Kidney (tissue), 14 donors: Measurements from ENCODE around the gene TRIM63. TPM values are rescaled to one million over a fixed set of nuclear protein-coding genes. Genes with fewer than 3 reads are reported as not detected.

Source experiments
- DNase-seq, 5 donors: peaks; one replicate each; pipeline ENCODE4 v3.0.0-alpha.2; 2013 to 2020
- FAIRE-seq: peaks from 2 replicates; lab custom pipeline; 2012; peaks lifted over from hg19 to GRCh38; lab: Jason Lieb, UNC
- H3K27ac ChIP-seq, 2 donors: one replicate each; pipeline ENCODE4 v1.7.0; 2013; ENCODE audit warnings: low read depth in 2 of 2, low read length in 2 of 2, inconsistent platforms in 1 of 2
- H3K27me3 ChIP-seq: one replicate; pipeline ENCODE4 v1.7.1; 2013; ENCODE audit warnings: low read length, inconsistent platforms; ENCODE audit not compliant: control insufficient read depth, insufficient read depth
- H3K36me3 ChIP-seq, 3 donors: one replicate each; pipeline versions ENCODE4 v1.7.0 to v1.7.1; 2013; ENCODE audit warnings: low read length in 3 of 3, control low read depth in 1 of 3, inconsistent platforms in 1 of 3; ENCODE audit not compliant: insufficient read depth in 3 of 3, control insufficient read depth in 2 of 3
- H3K4me1 ChIP-seq, 3 donors: one replicate each; pipeline versions ENCODE4 v1.7.0 to v1.7.1; 2013; ENCODE audit warnings: low read length in 3 of 3, inconsistent platforms in 1 of 3, low read depth in 1 of 3; ENCODE audit not compliant: control insufficient read depth in 2 of 3, insufficient read depth in 2 of 3
- H3K4me3 ChIP-seq, 3 donors: one replicate each; pipeline versions ENCODE4 v1.7.0 to v1.8.1; 2013; ENCODE audit warnings: low read length in 3 of 3, control low read depth in 1 of 3, inconsistent platforms in 1 of 3
- H3K9ac ChIP-seq, 3 donors: one replicate each; pipeline versions ENCODE4 v1.7.0 to v1.7.1; 2013; ENCODE audit warnings: low read length in 3 of 3, control low read depth in 1 of 3, inconsistent platforms in 1 of 3
- H3K9me3 ChIP-seq, 3 donors: one replicate each; pipeline versions ENCODE4 v1.7.0 to v1.7.1; 2013; ENCODE audit warnings: low read length in 3 of 3, control low read depth in 1 of 3, inconsistent platforms in 1 of 3; ENCODE audit not compliant: control insufficient read depth in 2 of 3, insufficient read depth in 1 of 3
- CTCF ChIP-seq: IDR thresholded peaks from 3 replicates; pipeline ENCODE4 v1.5.1; 2012; ENCODE audit warnings: mild to moderate bottlenecking, moderate library complexity, borderline replicate concordance; ENCODE audit not compliant: insufficient read depth; ENCODE audit errors: extremely low read depth
- intact Hi-C: fragments of 100-400 bp; cut with DNase I; formaldehyde crosslinking; loops from one replicate; pipeline ENCODE4 v1.11.1; 2022
- polyA plus RNA-seq: library from polyadenylated mRNA; stranded (reverse); fragments of 350-450 nt; fragmentation: Illumina TruSeq; extraction: RNeasy Lipid Tissue Mini Kit (QIAGEN cat#74804); gene quantifications from one replicate; pipeline ENCODE4 v1.2.3, GENCODE V29; 2014; ENCODE audit warnings: low read depth, low replicate concordance; ENCODE audit not compliant: insufficient read depth
- total RNA-seq: library from RNA; stranded (reverse); fragmentation: NEBNext Ultra II Directional; extraction: Animal tissue kit (Norgen Biotek cat#: 25700); gene quantifications from one replicate; pipeline ENCODE4 v1.2.1, GENCODE V29; 2021
- donor health status: control.
- donor health status: control.
- donor health status: control.
- donor health status: control.
- donor health status: control.
- donor health status: DM: yes; HTN: yes; CAD: no.
- donor health status: Normal renal cell carcinoma (clear cell type).

The TRIM63 gene
- total and polyA plus RNA-seq, 2 donors from 2014 or later = 0.82 to 3.3 TPM

GRCh38 chr1:26047278-26047874 lies 20.1 kb downstream of the TRIM63 start:
- Histone ChIP-seq H3K4me1 (peaks cover 0 to 11% (median 8%) of the 10 kb centered on the region in 3 donors), H3K9ac (no peak overlapping the region)

GRCh38 chr1:26046246-26047095 lies 21.0 kb downstream of the TRIM63 start:
- DNase-seq = peak in 2 of 5 donors; percentile 16 to 56
- H3K4me1 ChIP-seq = peaks cover 0 to 11% (median 8%) of the 10 kb centered on the region in 3 donors
- no peaks in the 10 kb centered on the region for H3K9me3 ChIP-seq
- H3K36me3 ChIP-seq = peaks cover 0 to 5% (median 0%) of the 10 kb centered on the region in 3 donors
- peak overlapping the region in 2 of 3 donors; percentile 61 to 64 for H3K4me3 ChIP-seq
- no peak for FAIRE-seq
- TF ChIP-seq CTCF = no peak
- peak overlapping the region in 1 of 2 donors; percentile 72 for H3K27ac ChIP-seq
- peak overlapping the region in 1 of 3 donors; percentile 24 for H3K9ac ChIP-seq
- H3K27me3 ChIP-seq = peaks cover 23% of the 10 kb centered on the region
- intact Hi-C loops = no loop called here

More at GRCh38 chr1:26047278-26047874, 20.1 kb downstream of the TRIM63 start:
- intact Hi-C loops = no loop called here
- DNase-seq (no peak), FAIRE-seq (no peak)
- Histone ChIP-seq H3K27ac (no peak overlapping the region), H3K4me3 (peak overlapping the region in 2 of 3 donors; percentile 61 to 64), H3K9me3 (no peaks in the 10 kb centered on the region), H3K27me3 (peaks cover 23% of the 10 kb centered on the region), H3K36me3 (peaks cover 0 to 5% (median 0%) of the 10 kb centered on the region in 3 donors)
- TF ChIP-seq CTCF = no peak

GRCh38 chr1:26045722-26046245 lies 21.6 kb downstream of the TRIM63 start, which contains the start of gene SLC30A2:
Gene SLC30A2, minus strand, starts transcription at chr1:26046118. Its CDS starts 222 bp downstream, at chr1:26045896.
- Histone ChIP-seq H3K9me3 (no peaks in the 10 kb centered on the region), H3K4me1 (peaks cover 0 to 11% (median 8%) of the 10 kb centered on the region in 3 donors), H3K36me3 (peaks cover 0 to 5% (median 0%) of the 10 kb centered on the region in 3 donors), H3K9ac (peak within 1 kb of the TSS in 2 of 3 donors; percentile 34 to 36), H3K27ac (peak within 1 kb of the TSS; percentile 28 to 72), H3K27me3 (peaks cover 23% of the 10 kb centered on the region), H3K4me3 (peak within 1 kb of the TSS in 2 of 3 donors; percentile 64 to 72)
- no peak for TF ChIP-seq CTCF
- FAIRE-seq = no peak
- peak in 3 of 5 donors; percentile 44 to 67 (median 53) for DNase-seq
- intact Hi-C loops = no loop called here
